EH (cell line): Measurements from ENCODE around the gene FAM227B.
"Not testable (repeated sequence)": the region's sequence is repeated elsewhere in the genome, so short reads cannot be mapped to it uniquely, and the experiment has no call there.

Experiments used
- DNase-seq: peaks from one replicate; pipeline ENCODE4 v3.0.0-alpha.2; 2015; ENCODE audit warnings: low read depth

FAM227B gene

GRCh38 chr15:49610157-49610918 lies 10.3 kb downstream of the FAM227B start:
- no peak for DNase-seq

- DNase-seq, result peak; percentile 10
Measured at GRCh38 chr15:49606594-49606993, 14.0 kb downstream of the FAM227B start.

- DNase-seq, result no peak
Measured at GRCh38 chr15:49605588-49605987, 15.0 kb downstream of the FAM227B start.

GRCh38 chr15:49604625-49605409 lies 15.8 kb downstream of the FAM227B start:
- DNase-seq, result no peak

GRCh38 chr15:49592829-49593316 lies 27.7 kb downstream of the FAM227B start:
- DNase-seq, result not testable (repeated sequence)

- DNase-seq, result peak; percentile 0
Measured at GRCh38 chr15:49589030-49589429, 31.6 kb downstream of the FAM227B start.

- DNase-seq, result no peak
Measured at GRCh38 chr15:49573421-49573820, 47.2 kb downstream of the FAM227B start.

- DNase-seq, result no peak
Measured at GRCh38 chr15:49570672-49571071, 49.9 kb downstream of the FAM227B start.

GRCh38 chr15:49570174-49570573 lies 50.4 kb downstream of the FAM227B start:
- DNase-seq, result no peak

GRCh38 chr15:49560045-49560444 lies 60.6 kb downstream of the FAM227B start:
- DNase-seq, result no peak

- peak; percentile 3 for DNase-seq
Measured at GRCh38 chr15:49558929-49559328, 61.7 kb downstream of the FAM227B start.

GRCh38 chr15:49556437-49556836 lies 64.2 kb downstream of the FAM227B start:
- no peak for DNase-seq

GRCh38 chr15:49550342-49550741 lies 70.3 kb downstream of the FAM227B start:
- DNase-seq, result not testable (repeated sequence)

GRCh38 chr15:49538520-49538919 lies 82.1 kb downstream of the FAM227B start:
- DNase-seq, result no peak

GRCh38 chr15:49530092-49530491 lies 90.5 kb downstream of the FAM227B start:
- DNase-seq, result peak; percentile 28

- DNase-seq, result no peak
Measured at GRCh38 chr15:49528289-49528688, 92.3 kb downstream of the FAM227B start.

- peak; percentile 16 for DNase-seq
Measured at GRCh38 chr15:49521802-49522201, 98.8 kb downstream of the FAM227B start.

- not testable (repeated sequence) for DNase-seq
Measured at GRCh38 chr15:49512739-49513138, 107.9 kb downstream of the FAM227B start.

- DNase-seq, result no peak
Measured at GRCh38 chr15:49507261-49507660, 113.4 kb downstream of the FAM227B start.

GRCh38 chr15:49506341-49506740 lies 114.3 kb downstream of the FAM227B start:
- peak; percentile 13 for DNase-seq

GRCh38 chr15:49501586-49501985 lies 119.0 kb downstream of the FAM227B start:
- no peak for DNase-seq

- peak; percentile 61 for DNase-seq
Measured at GRCh38 chr15:49495993-49496753, 124.4 kb downstream of the FAM227B start.
